DND-41 (cell line): Measurements from ENCODE around the gene NFE2L1.

Source experiments
- ATAC-seq: fragments of 200-7000 bp; cut with Tn5 transposase; 3 replicates; pipeline ENCODE4 v1.9.1; 2021; ENCODE audit warnings: low read depth; ENCODE audit not compliant: insufficient read depth
- DNase-seq: peaks from one replicate; pipeline ENCODE4 v3.0.0-alpha.2; 2020
- H2AFZ ChIP-seq: 2 replicates; pipeline ENCODE4 v1.6.0; 2012; ENCODE audit warnings: low read depth, low read length
- H3K27ac ChIP-seq: 2 replicates; pipeline ENCODE4 v1.5.1; 2012; ENCODE audit warnings: low read length, inconsistent platforms
- H3K27me3 ChIP-seq: fragments of 200-600 bp; sonication (generic); 2 replicates; pipeline ENCODE4 v1.6.0; 2012; ENCODE audit warnings: low read length, mild to moderate bottlenecking, inconsistent platforms; ENCODE audit not compliant: insufficient read depth, poor library complexity
- H3K36me3 ChIP-seq: 2 replicates; pipeline ENCODE4 v1.5.1; 2012; ENCODE audit warnings: low read length, inconsistent platforms; ENCODE audit not compliant: insufficient read depth
- H3K4me1 ChIP-seq: 2 replicates; pipeline ENCODE4 v1.5.1; 2012; ENCODE audit warnings: mild to moderate bottlenecking, low read length; ENCODE audit not compliant: insufficient read depth
- H3K4me2 ChIP-seq: 2 replicates; pipeline ENCODE4 v1.6.0; 2012; ENCODE audit warnings: mild to moderate bottlenecking, moderate library complexity, low read length, inconsistent platforms; ENCODE audit not compliant: insufficient read depth
- H3K4me3 ChIP-seq, 2 experiments: fragments of 200-600 bp in 1 of 2; shearing (Covaris generic) in 1 of 2; 2 replicates each; pipeline ENCODE4 v1.5.1; 2012 to 2016; ENCODE audit warnings: inconsistent platforms in 2 of 2, low read length in 2 of 2, mild to moderate bottlenecking in 2 of 2, low read depth in 1 of 2, moderate library complexity in 1 of 2
- H3K79me2 ChIP-seq: 2 replicates; pipeline ENCODE4 v1.6.0; 2012; ENCODE audit warnings: low read length, inconsistent platforms; ENCODE audit not compliant: insufficient read depth
- H3K9ac ChIP-seq: 2 replicates; pipeline ENCODE4 v1.6.0; 2012; ENCODE audit warnings: low read depth, mild to moderate bottlenecking, inconsistent platforms, low read length, moderate library complexity
- H3K9me3 ChIP-seq: 2 replicates; pipeline ENCODE4 v1.5.1; 2012; ENCODE audit warnings: low read length, moderate library complexity, mild to moderate bottlenecking, inconsistent platforms; ENCODE audit not compliant: insufficient read depth, severe bottlenecking
- H4K20me1 ChIP-seq: 2 replicates; pipeline ENCODE4 v1.6.0; 2012; ENCODE audit warnings: low read length; ENCODE audit not compliant: insufficient read depth
- EZH2 ChIP-seq: IDR thresholded peaks from 3 replicates; pipeline ENCODE4 v1.6.1; 2012; ENCODE audit warnings: borderline replicate concordance, low read depth, mild to moderate bottlenecking, moderate library complexity, low read length, inconsistent platforms; ENCODE audit not compliant: severe bottlenecking
- TF ChIP-seq, protein P1 (sequence below): IDR thresholded peaks from 2 replicates; pipeline ENCODE4 v1.5.1; 2012; ENCODE audit warnings: borderline replicate concordance, low read length, moderate library complexity, mild to moderate bottlenecking; ENCODE audit not compliant: poor library complexity, severe bottlenecking; ENCODE audit errors: extremely low read depth

The NFE2L1 gene

DNA sequence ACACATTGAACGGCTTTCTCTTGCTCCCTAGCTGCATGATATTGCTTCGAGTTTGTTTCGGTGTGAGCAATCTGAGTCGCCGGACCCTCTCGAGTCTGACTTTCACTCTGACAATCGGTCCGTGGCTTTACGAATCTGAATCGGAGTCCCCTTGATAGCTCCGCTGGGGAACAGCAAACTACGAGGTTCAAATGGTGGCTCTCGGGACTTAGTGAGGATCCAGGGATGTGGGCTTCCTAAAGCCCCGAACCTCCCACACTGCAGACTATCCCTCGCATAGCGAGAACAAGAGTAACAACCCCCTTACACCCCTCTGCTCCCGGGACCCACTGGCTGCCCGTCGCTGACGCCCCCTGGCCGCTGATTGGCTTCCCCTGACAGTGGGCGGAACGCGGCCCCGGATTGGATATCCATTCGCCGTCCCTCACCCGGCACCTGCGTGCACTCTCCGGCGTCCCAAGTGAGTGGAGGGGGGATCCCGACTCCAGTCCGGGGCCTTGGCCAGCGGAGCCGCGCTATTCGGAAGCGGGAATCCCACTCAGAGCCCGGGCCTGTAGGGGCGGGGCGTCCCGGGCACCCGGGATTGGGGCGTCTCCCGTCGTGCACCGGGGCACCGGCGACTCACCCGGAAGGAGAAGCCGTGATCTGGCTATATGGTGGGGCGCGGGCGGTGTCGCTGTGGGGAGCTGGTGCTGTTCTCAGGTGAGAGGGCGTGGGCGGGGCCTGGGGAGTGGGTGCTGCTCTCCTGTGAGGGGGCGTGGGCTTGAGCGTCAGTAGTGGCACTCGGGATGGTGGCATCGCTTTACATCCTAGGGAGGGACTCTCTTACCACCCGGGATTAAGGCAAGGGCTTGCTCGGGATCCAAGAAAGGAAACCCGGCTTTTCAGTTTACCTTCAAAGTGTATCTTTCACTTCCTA, 59.2 kb downstream of the NFE2L1 start, which contains the start of gene SNX11:
SNX11 (plus strand) TSS at position 630 of the 919 bp plus-strand sequence. CDS start 4,278 bp downstream, outside the sequence.
- Histone ChIP-seq H2AFZ (peak within 1 kb of the TSS; percentile 77), H4K20me1 (no peaks in the 10 kb centered on the region; the same call in 1 of the 2 replicates), H3K4me2 (peak within 1 kb of the TSS; percentile 62), H3K9ac (peak within 1 kb of the TSS; percentile 65), H3K4me3 (peak within 1 kb of the TSS; percentile 73 to 91), H3K27ac (peak within 1 kb of the TSS; percentile 63), H3K9me3 (no peaks in the 10 kb centered on the region), H3K27me3 (no peaks in the 10 kb centered on the region), H3K79me2 (peaks cover 40% of the 10 kb centered on the region), H3K4me1 (peaks cover 27% of the 10 kb centered on the region), H3K36me3 (no peaks in the 10 kb centered on the region)
- TF ChIP-seq, protein P1, sequence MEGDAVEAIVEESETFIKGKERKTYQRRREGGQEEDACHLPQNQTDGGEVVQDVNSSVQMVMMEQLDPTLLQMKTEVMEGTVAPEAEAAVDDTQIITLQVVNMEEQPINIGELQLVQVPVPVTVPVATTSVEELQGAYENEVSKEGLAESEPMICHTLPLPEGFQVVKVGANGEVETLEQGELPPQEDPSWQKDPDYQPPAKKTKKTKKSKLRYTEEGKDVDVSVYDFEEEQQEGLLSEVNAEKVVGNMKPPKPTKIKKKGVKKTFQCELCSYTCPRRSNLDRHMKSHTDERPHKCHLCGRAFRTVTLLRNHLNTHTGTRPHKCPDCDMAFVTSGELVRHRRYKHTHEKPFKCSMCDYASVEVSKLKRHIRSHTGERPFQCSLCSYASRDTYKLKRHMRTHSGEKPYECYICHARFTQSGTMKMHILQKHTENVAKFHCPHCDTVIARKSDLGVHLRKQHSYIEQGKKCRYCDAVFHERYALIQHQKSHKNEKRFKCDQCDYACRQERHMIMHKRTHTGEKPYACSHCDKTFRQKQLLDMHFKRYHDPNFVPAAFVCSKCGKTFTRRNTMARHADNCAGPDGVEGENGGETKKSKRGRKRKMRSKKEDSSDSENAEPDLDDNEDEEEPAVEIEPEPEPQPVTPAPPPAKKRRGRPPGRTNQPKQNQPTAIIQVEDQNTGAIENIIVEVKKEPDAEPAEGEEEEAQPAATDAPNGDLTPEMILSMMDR: peak; percentile 27
- TF ChIP-seq EZH2: no peak
- peak; percentile 99 for ATAC-seq
- peak; percentile 93 for DNase-seq

DNA sequence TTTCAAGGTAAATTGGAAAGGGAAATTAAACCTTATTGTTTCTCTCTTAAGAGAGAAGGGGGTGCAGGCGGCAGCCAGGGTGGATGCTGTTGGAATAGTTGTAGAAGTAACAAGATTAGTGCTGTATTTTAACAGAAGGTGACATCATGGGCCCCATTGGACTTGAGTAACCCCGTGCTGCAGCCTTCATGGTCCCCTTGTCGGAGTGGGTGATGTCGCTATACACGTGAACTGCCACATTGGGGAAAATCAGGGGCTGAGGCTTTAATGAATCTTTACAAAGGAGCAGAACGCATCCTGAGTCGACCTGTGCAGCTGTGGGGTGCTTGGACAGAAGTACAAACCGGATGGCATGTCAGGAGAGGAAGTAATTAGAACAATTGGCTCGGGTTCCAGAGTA, 62.6 kb downstream of the NFE2L1 start:
- Histone ChIP-seq H3K36me3 (peaks cover 15% of the 10 kb centered on the region; the same call in 1 of the 2 replicates), H3K9me3 (no peaks in the 10 kb centered on the region), H4K20me1 (no peaks in the 10 kb centered on the region; the same call in 1 of the 2 replicates), H3K4me1 (peaks cover 31% of the 10 kb centered on the region), H3K27ac (no peak overlapping the region), H3K27me3 (no peaks in the 10 kb centered on the region), H3K79me2 (peaks cover 46% of the 10 kb centered on the region), H3K4me2 (no peak overlapping the region), H3K4me3 (no peak overlapping the region), H3K9ac (no peak overlapping the region), H2AFZ (no peak overlapping the region)
- TF ChIP-seq EZH2: no peak
- TF ChIP-seq, protein P1: no peak
- ATAC-seq: no peak
- no peak for DNase-seq
